IPS DF 4.7 (cell line): ENCODE results near the gene MPP1.

Source experiments
- DNase-seq: peaks from one replicate; pipeline ENCODE4 v3.0.0-alpha.2; 2013; ENCODE audit warnings: low spot score; ENCODE audit errors: extremely low read depth

MPP1 gene

GRCh38 chrX:154813801-154814200 lies 8.5 kb upstream of the MPP1 start:
- no peak for DNase-seq

- no peak for DNase-seq
Observed at GRCh38 chrX:154812341-154813101, 7.2 kb upstream of the MPP1 start.

DNA sequence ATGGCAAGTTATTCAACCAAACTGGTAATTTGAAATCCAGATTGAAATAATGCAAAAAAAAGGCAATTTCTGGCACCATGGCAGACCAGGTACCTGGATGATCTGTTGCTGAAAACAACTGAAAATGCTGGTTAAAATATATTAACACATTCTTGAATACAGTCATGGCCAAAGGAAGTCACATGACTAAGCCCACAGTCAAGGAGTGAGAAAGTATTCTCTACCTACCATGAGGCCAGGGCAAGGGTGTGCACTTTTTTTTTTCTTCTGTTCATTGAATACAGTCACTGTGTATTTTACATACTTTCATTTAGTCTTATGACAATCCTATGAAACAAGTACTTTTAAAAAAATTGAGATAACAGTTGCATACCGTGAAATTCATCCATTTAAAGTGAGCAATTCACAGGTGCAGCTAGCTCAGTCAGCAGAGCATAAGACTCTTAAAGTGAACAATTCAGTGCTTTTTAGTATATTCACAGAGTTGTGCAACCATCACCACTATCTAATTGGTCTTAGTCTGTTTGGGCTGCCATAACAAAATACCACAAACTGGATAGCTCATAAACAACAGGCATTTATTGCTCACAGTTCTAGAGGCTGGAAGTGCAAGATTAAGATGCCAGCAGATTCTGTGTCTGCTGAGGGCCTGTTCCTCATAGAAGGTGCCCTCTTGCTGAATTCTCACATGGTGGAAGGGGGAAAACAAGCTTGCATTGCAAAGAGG lies 4.8 kb upstream of the MPP1 start:
- no peak for DNase-seq

- DNase-seq, result no peak
Observed at GRCh38 chrX:154806837-154807501, 1.7 kb upstream of the MPP1 start.

GRCh38 chrX:154805696-154806091 lies 409 bp upstream of the MPP1 start:
- no peak for DNase-seq

DNA sequence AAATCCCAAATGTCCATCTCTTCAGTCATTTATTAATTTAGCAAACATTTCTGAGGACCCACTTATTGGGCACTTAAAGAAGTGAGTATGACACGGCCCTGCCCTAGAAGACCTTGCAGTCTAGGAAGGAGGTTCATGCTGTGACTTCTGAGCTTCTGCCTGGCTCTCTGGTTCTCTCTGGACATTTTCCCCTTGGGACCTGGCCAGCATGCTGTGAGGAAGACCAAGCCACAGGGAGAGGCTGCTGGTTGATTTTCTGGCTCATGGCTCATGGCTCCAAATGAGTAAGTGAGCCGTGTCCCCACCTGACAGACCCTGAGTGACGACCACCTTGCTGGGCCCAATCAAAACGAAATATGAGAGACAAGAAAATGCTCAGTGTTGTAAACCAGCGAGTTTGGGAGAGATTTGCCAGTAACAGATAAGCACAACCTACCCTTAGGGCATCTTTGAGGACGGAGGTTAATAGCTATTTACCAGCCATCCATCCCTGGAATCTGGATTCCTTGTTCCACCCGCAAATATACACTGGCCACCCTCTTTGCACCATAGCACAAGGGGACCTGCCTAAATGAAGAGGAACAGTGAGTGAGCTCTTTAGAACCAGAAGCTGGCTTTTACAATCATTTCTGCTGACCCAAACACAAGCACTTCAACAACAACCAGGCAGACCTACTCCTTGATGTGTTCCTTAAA lies 876 bp downstream of the MPP1 start:
- DNase-seq, result no peak

DNA sequence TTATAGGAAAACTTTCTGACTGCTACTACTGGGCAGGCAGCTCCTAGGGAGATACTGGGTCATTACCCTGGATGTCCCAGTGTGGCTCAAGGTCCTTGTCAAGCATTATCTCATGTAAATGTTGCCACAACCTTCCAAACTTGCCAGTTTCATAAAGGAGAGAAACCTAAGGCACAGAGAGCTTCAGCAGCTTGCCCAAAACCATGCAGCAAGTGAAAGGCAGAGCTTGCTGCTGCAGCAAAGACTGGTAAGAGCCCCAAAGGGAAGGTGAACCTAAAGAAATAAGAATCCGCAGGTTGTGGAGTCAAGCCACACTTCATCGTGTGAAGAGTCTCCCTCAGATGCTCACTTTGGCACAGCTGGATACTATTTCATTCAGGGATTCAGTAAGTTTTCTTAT lies 2.3 kb downstream of the MPP1 start:
- no peak for DNase-seq

GRCh38 chrX:154800478-154801210 lies 4.6 kb downstream of the MPP1 start:
- no peak for DNase-seq

DNA sequence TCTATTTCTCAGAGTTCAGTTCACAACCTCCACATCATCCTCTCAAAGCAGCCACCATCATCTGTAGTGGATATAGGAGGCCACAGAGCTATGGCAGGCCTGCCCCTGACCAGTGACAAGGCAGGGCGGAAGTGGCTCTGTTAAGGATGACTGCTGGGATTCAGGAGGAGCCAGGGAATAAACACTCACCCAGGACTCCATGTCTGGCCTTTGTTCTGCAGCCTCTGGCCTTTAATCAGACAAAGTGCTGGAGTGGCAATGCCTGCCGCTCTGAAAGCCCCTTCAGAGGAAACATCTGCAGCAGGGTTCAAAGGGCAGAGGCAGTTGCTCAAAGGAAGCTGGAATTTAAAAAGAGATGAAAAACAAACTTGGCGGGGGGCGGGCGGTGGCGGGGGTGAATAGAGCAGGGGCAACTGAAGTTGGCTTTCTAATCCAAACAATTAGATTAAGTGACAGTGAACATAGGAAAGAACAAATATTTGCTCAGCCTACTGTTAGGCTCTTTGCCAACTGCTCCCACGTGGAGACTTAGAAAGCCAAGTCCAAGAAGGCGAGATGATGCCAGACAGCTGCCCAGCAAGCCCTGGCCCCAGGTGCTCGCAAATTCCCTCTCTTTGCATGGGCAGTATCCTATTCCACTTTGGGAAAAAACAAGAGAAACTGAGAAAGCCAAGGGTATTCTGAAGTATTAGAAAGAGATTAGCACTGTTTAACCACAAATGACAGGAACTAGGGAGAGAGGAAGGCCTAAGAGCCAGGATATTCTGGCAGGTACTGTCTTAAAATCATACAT lies 5.5 kb downstream of the MPP1 start:
- no peak for DNase-seq

DNA sequence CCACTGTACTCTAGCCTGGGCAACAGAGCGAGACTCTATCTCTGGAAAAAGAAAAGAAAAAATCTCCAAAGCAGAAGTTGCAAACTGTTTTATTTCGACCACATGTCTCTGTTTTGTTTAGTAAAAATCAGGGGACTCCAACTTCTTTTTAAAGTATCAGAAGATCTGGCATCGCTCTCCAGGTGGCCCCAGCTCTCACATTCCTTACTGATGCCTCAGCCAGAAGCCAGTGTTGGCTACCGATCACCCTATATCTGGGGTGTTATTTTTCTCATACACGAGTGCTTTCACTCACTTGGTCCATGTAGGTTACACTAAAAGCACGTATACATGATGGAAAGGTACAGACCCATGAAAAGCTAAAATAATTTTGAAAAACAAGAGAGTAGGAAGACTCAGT lies 8.3 kb downstream of the MPP1 start:
- DNase-seq, result no peak

GRCh38 chrX:154795016-154795415 lies 10.3 kb downstream of the MPP1 start:
- DNase-seq, result no peak

GRCh38 chrX:154793084-154793795 lies 12.0 kb downstream of the MPP1 start:
- DNase-seq, result no peak

DNA sequence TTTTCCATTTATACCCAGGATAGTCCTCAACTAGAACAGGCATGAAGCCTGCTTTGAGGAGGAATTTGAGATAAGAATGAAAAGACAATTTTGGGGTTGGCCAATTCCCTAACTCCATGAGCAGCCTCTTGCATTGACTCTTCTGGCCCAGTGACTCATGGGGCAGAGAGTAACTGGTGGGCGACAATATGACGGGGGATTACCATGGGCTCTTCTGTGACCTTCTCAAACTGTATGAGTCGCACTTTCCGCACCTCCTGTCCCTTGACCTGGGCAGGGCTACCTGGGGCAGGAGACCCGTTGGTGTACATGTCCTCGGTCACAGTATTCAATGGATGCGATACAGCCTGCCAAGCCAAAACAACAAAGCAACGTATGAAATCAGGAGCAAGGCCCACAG lies 13.3 kb downstream of the MPP1 start:
- DNase-seq, result no peak

GRCh38 chrX:154791467-154791866 lies 13.8 kb downstream of the MPP1 start:
- DNase-seq, result no peak

DNA sequence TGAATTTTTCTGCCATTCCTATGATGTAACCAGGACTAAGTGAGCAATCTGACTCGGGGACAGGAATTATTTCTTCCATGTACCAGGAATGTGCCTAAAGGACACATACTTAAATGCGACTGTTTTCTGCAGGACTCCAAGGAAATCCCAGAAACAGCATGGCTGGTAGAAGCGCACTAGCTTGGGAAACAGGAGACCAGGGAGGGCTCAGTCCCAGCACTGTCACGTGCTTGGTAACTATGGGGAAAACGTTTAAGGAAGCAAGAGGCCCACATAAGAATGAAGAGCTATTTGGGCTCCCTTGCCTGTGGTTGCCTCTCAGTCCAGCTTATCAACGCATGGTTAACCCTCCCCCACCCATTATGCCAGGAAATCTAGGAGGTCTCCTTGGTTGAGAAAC lies 19.6 kb downstream of the MPP1 start:
- DNase-seq, result no peak

DNA sequence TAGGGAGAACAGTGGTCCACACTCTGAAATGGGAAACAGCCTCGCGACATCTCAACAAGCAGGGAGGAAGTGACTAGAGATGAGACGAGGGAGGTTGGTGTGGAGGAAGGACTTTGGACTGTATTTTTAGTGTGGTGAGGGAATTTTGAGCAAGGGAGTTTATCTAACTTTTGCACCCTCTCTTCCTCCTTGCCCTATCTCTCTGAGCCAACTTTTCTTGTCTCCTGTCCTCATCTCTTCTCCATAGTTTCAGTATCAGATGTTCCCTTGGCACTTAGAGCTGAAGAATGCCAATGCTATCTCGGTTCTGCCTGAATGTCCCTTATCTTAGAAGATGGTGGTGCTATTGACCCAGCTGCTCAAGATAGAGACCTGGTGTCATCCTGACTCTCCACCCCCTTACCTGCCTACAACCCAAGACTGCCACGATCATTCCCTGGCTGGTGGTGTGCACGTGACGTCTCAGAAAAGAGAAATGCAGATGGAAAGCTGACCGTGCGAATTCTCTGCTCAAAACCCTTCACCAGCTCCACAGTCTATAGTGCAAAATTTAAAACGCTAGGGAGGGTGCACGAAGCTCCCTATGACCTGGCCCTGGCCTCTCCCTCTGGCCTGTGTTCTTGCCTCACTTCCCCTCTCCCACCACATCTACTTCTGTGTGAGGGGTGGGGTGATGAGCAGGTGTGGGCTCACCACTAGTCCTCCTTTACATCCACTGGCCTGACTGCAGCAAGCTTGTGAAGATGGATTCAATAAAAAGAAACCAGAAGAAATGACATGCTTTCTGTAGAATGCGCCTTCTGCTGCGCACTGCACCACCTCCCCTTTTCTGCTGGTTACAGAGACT lies 20.9 kb downstream of the MPP1 start:
- DNase-seq, result no peak

- DNase-seq, result no peak
Observed at GRCh38 chrX:154780968-154781367, 24.3 kb downstream of the MPP1 start.

DNA sequence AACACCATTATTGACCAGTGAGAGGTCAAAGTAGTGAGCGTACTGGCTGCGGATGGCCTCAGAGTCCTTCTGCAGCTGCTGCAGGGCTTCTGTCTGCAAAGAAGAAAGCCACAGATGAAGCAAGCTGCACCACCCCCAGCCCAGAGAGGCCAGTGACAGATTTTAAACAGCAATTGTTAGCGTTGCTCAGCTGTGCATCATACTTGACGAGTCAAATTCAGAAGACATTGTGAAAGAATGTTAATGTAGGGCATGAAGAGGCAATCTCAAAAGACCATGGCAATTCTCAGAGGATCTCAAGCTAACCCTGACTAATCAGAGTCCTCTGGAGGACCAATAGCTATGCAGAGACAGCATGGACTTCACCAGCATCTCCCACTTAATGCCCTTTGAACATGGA lies 26.0 kb downstream of the MPP1 start:
- no peak for DNase-seq

- no peak for DNase-seq
Observed at GRCh38 chrX:154776753-154777152, 28.5 kb downstream of the MPP1 start.
